ENCODE results near the gene DCTD.

GRCh38 chr4:182908124-182908523, 9.1 kb downstream of the DCTD start:
- TF ChIP-seq, protein P1, sequence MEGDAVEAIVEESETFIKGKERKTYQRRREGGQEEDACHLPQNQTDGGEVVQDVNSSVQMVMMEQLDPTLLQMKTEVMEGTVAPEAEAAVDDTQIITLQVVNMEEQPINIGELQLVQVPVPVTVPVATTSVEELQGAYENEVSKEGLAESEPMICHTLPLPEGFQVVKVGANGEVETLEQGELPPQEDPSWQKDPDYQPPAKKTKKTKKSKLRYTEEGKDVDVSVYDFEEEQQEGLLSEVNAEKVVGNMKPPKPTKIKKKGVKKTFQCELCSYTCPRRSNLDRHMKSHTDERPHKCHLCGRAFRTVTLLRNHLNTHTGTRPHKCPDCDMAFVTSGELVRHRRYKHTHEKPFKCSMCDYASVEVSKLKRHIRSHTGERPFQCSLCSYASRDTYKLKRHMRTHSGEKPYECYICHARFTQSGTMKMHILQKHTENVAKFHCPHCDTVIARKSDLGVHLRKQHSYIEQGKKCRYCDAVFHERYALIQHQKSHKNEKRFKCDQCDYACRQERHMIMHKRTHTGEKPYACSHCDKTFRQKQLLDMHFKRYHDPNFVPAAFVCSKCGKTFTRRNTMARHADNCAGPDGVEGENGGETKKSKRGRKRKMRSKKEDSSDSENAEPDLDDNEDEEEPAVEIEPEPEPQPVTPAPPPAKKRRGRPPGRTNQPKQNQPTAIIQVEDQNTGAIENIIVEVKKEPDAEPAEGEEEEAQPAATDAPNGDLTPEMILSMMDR (IDR thresholded peaks at IDR 0.05), result no peak
- TF ChIP-seq POLR2A (IDR thresholded peaks at IDR 0.05), result no peak

All from stomach (tissue), 4 donors.